H1 (cell line): Measurements from ENCODE around the gene LRRC41. TPM values are rescaled to one million over a fixed set of nuclear protein-coding genes. Genes with fewer than 3 reads are reported as not detected.

ENCODE experiments used
- BACH1 ChIP-seq: IDR thresholded peaks from 2 replicates; pipeline ENCODE4 v1.6.1; 2012; ENCODE audit warnings: low read length, improper control_type of control experiment
- NANOG ChIP-seq: IDR thresholded peaks from 2 replicates; pipeline ENCODE4 v1.6.1; 2011; ENCODE audit warnings: low read length, low read depth, mild to moderate bottlenecking, inconsistent platforms; ENCODE audit not compliant: insufficient read depth, poor library complexity, severe bottlenecking
- POLR2AphosphoS5 ChIP-seq: IDR thresholded peaks from 2 replicates; pipeline ENCODE4 v1.6.1; 2011; ENCODE audit warnings: low read depth, low read length
- RAD21 ChIP-seq, 2 experiments: IDR thresholded peaks in 1 of 2; conservative IDR thresholded peaks in 1 of 2; 2 replicates each; pipeline ENCODE4 v1.6.1; 2011; ENCODE audit warnings: low read depth in 2 of 2, low read length in 2 of 2, improper control_type of control experiment in 1 of 2, inconsistent platforms in 1 of 2, mild to moderate bottlenecking in 1 of 2, moderate library complexity in 1 of 2
- TAF7 ChIP-seq: optimal IDR thresholded peaks from 2 replicates; pipeline ENCODE3; 2011; ENCODE audit warnings: low read depth, mild to moderate bottlenecking, inconsistent platforms, low read length, moderate library complexity, borderline replicate concordance
- TBP ChIP-seq: IDR thresholded peaks from 2 replicates; pipeline ENCODE4 v1.6.1; 2011; ENCODE audit warnings: low read depth, low read length, improper control_type of control experiment
- TEAD4 ChIP-seq: IDR thresholded peaks from 2 replicates; pipeline ENCODE4 v1.6.1; 2012; ENCODE audit warnings: low read depth, low read length, inconsistent platforms, mixed read lengths
- polyA plus RNA-seq, 7 experiments: library from polyadenylated mRNA; depleted of rRNA in 3 of 7; stranded (reverse) in 5 of 7; unstranded in 2 of 7; fragments of >200 nt in 5 of 7; fragments of 200-250 nt in 2 of 7; gene quantifications; 1 replicate in 5 of 7; 2 replicates in 1 of 7; 4 replicates in 1 of 7; pipeline versions ENCODE4 v1.2.1 to v1.2.3, GENCODE V29; 2011 to 2013; ENCODE audit warnings: missing spikeins in 2 of 7, mixed read lengths in 2 of 7
- total RNA-seq: library from RNA; stranded (reverse); fragmentation: NEBNext Ultra II Directional; extraction: Animal tissue kit (Norgen Biotek cat#: 25700); gene quantifications from 2 replicates; pipeline ENCODE4 v1.2.1, GENCODE V29; 2021
- TF ChIP-seq, protein P1 (sequence below): fragments of 300-600 bp; sonication (generic); IDR thresholded peaks from 2 replicates; pipeline ENCODE4 v1.7.1; 2012; ENCODE audit warnings: low read length, moderate library complexity, mild to moderate bottlenecking, inconsistent platforms; ENCODE audit not compliant: insufficient replicate concordance
- TF ChIP-seq, protein P2 (sequence below): IDR thresholded peaks from 2 replicates; pipeline ENCODE4 v1.6.1; 2012; ENCODE audit warnings: inconsistent platforms

The LRRC41 gene
- total and polyA plus RNA-seq, 2 of the 8 experiments (the other 6 are each of a cell fraction or from before 2014, with no cell fraction given): 36.8 to 51.2 TPM

DNA sequence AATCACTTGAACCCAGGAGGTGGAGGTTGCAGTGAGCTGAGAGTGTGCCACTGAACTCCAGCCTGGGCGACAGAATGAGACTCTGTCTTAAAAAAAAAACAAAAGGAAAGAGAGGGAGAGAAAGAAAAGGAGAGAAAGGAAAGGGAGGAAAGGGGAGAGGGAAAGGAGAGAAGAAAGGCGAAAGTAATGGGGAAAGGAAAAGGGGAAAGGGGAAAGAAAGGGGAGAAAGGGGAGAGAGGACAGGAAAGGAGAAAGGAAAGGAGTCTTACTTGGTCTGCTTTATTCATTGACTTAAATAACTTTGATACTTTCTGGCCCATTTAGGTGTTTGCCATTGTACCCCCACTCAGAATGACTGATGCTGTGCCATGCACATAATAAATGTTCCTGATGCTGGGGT is 48.9 kb upstream of the LRRC41 start (continued):
- TF ChIP-seq, protein P1, sequence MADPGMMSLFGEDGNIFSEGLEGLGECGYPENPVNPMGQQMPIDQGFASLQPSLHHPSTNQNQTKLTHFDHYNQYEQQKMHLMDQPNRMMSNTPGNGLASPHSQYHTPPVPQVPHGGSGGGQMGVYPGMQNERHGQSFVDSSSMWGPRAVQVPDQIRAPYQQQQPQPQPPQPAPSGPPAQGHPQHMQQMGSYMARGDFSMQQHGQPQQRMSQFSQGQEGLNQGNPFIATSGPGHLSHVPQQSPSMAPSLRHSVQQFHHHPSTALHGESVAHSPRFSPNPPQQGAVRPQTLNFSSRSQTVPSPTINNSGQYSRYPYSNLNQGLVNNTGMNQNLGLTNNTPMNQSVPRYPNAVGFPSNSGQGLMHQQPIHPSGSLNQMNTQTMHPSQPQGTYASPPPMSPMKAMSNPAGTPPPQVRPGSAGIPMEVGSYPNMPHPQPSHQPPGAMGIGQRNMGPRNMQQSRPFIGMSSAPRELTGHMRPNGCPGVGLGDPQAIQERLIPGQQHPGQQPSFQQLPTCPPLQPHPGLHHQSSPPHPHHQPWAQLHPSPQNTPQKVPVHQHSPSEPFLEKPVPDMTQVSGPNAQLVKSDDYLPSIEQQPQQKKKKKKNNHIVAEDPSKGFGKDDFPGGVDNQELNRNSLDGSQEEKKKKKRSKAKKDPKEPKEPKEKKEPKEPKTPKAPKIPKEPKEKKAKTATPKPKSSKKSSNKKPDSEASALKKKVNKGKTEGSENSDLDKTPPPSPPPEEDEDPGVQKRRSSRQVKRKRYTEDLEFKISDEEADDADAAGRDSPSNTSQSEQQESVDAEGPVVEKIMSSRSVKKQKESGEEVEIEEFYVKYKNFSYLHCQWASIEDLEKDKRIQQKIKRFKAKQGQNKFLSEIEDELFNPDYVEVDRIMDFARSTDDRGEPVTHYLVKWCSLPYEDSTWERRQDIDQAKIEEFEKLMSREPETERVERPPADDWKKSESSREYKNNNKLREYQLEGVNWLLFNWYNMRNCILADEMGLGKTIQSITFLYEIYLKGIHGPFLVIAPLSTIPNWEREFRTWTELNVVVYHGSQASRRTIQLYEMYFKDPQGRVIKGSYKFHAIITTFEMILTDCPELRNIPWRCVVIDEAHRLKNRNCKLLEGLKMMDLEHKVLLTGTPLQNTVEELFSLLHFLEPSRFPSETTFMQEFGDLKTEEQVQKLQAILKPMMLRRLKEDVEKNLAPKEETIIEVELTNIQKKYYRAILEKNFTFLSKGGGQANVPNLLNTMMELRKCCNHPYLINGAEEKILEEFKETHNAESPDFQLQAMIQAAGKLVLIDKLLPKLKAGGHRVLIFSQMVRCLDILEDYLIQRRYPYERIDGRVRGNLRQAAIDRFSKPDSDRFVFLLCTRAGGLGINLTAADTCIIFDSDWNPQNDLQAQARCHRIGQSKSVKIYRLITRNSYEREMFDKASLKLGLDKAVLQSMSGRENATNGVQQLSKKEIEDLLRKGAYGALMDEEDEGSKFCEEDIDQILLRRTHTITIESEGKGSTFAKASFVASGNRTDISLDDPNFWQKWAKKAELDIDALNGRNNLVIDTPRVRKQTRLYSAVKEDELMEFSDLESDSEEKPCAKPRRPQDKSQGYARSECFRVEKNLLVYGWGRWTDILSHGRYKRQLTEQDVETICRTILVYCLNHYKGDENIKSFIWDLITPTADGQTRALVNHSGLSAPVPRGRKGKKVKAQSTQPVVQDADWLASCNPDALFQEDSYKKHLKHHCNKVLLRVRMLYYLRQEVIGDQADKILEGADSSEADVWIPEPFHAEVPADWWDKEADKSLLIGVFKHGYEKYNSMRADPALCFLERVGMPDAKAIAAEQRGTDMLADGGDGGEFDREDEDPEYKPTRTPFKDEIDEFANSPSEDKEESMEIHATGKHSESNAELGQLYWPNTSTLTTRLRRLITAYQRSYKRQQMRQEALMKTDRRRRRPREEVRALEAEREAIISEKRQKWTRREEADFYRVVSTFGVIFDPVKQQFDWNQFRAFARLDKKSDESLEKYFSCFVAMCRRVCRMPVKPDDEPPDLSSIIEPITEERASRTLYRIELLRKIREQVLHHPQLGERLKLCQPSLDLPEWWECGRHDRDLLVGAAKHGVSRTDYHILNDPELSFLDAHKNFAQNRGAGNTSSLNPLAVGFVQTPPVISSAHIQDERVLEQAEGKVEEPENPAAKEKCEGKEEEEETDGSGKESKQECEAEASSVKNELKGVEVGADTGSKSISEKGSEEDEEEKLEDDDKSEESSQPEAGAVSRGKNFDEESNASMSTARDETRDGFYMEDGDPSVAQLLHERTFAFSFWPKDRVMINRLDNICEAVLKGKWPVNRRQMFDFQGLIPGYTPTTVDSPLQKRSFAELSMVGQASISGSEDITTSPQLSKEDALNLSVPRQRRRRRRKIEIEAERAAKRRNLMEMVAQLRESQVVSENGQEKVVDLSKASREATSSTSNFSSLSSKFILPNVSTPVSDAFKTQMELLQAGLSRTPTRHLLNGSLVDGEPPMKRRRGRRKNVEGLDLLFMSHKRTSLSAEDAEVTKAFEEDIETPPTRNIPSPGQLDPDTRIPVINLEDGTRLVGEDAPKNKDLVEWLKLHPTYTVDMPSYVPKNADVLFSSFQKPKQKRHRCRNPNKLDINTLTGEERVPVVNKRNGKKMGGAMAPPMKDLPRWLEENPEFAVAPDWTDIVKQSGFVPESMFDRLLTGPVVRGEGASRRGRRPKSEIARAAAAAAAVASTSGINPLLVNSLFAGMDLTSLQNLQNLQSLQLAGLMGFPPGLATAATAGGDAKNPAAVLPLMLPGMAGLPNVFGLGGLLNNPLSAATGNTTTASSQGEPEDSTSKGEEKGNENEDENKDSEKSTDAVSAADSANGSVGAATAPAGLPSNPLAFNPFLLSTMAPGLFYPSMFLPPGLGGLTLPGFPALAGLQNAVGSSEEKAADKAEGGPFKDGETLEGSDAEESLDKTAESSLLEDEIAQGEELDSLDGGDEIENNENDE: no peak
- TF ChIP-seq TEAD4: no peak
- TF ChIP-seq RAD21 (IDR thresholded peaks at IDR 0.05 in 1 of 2, conservative IDR thresholded peaks at IDR 0.05 in 1 of 2; ENCODE audit: low read depth in 2 of 2, low read length in 2 of 2): no peak
- TF ChIP-seq TAF7: no peak
- no peak for TF ChIP-seq TBP
- TF ChIP-seq, protein P2, sequence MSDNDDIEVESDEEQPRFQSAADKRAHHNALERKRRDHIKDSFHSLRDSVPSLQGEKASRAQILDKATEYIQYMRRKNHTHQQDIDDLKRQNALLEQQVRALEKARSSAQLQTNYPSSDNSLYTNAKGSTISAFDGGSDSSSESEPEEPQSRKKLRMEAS: no peak
- no peak for TF ChIP-seq BACH1
- no peak for TF ChIP-seq NANOG
- TF ChIP-seq POLR2AphosphoS5: no peak
- TF ChIP-seq, all 59 proteins: peak for 0
